Neural crest cell (in vitro differentiated cells): ENCODE results near the gene LBHD2. TPM values are rescaled to one million over a fixed set of nuclear protein-coding genes. Genes with fewer than 3 reads are reported as not detected.

Experiments
- DNase-seq: peaks from one replicate; pipeline ENCODE4 v3.0.0; 2021; ENCODE audit warnings: low read depth, mixed read lengths, low spot score
- H3K27ac Mint-ChIP-seq: one replicate; pipeline ENCODE4 v1.8.0; 2021; ENCODE audit warnings: mild to moderate bottlenecking, mixed read lengths; ENCODE audit not compliant: unreplicated experiment
- H3K27me3 Mint-ChIP-seq: 2 replicates; pipeline ENCODE4 v1.8.0; 2021; ENCODE audit warnings: low read depth, mild to moderate bottlenecking, mixed read lengths
- H3K36me3 Mint-ChIP-seq: 2 replicates; pipeline ENCODE4 v1.8.0; 2021; ENCODE audit warnings: low read depth, mild to moderate bottlenecking, mixed read lengths
- H3K4me1 Mint-ChIP-seq: 2 replicates; pipeline ENCODE4 v1.8.0; 2021; ENCODE audit warnings: mixed read lengths
- H3K4me3 Mint-ChIP-seq: one replicate; pipeline ENCODE4 v1.8.0; 2021; ENCODE audit warnings: mild to moderate bottlenecking, mixed read lengths
- H3K9me3 Mint-ChIP-seq: 2 replicates; pipeline ENCODE4 v1.8.0; 2021; ENCODE audit warnings: mixed read lengths
- total RNA-seq: library from RNA; stranded (reverse); gene quantifications from 2 replicates; pipeline ENCODE4 v1.2.1, GENCODE V29; 2021
- TF ChIP-seq, protein P1 (sequence below): fragments of 200-600 bp; sonication (generic); conservative IDR thresholded peaks from 2 replicates; pipeline ENCODE4 v1.5.0; 2021; ENCODE audit warnings: antibody characterized with exemption, mild to moderate bottlenecking

The LBHD2 gene
- total RNA-seq, 1 donor from 2014 or later = not detected

- TF ChIP-seq, protein P1, sequence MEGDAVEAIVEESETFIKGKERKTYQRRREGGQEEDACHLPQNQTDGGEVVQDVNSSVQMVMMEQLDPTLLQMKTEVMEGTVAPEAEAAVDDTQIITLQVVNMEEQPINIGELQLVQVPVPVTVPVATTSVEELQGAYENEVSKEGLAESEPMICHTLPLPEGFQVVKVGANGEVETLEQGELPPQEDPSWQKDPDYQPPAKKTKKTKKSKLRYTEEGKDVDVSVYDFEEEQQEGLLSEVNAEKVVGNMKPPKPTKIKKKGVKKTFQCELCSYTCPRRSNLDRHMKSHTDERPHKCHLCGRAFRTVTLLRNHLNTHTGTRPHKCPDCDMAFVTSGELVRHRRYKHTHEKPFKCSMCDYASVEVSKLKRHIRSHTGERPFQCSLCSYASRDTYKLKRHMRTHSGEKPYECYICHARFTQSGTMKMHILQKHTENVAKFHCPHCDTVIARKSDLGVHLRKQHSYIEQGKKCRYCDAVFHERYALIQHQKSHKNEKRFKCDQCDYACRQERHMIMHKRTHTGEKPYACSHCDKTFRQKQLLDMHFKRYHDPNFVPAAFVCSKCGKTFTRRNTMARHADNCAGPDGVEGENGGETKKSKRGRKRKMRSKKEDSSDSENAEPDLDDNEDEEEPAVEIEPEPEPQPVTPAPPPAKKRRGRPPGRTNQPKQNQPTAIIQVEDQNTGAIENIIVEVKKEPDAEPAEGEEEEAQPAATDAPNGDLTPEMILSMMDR = no peak
- Mint-ChIP-seq H3K4me1 (peaks cover 36% of the 10 kb centered on the region), H3K4me3 (peak within 1 kb of the TSS; percentile 90), H3K9me3 (no peaks in the 10 kb centered on the region), H3K27me3 (no peaks in the 10 kb centered on the region), H3K27ac (peak within 1 kb of the TSS; percentile 83), H3K36me3 (no peaks in the 10 kb centered on the region)
- peak; percentile 75 for DNase-seq
Measured at GRCh38 chr14:103057372-103058163, 26.4 kb upstream of the LBHD2 start, which contains the start of gene CDC42BPB. TSS of gene CDC42BPB (minus strand) at chr14:103057549. CDS start at chr14:103057173, 376 bp downstream.

GRCh38 chr14:103058164-103059055 is 25.6 kb upstream of the LBHD2 start:
- Mint-ChIP-seq H3K4me3 (peak overlapping the region; percentile 90), H3K36me3 (no peaks in the 10 kb centered on the region)
- DNase-seq = peak; percentile 23

DNA sequence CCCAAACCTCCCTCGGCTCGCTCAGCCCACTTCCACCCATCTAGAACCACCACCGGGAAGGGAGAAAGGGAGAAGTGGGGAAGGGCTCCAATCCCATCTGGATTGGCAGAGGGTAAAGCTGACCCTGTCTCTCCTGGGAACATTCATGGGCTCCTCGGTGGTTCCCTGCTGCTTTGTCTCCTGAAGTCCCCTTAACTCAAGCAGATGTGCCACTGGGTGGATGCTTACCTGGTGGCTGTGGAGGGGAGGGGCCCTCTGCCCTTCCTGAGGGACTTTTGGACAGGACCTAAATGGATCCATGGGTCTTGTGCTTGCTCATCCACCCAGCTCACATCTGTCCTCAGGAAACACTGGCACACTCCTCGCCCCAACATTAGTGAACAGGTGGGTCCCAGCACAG is 24.5 kb upstream of the LBHD2 start:
- H3K27ac Mint-ChIP-seq = no peak overlapping the region
- H3K4me3 Mint-ChIP-seq = peak overlapping the region; percentile 90
- TF ChIP-seq, protein P1 = no peak
- peaks cover 34% of the 10 kb centered on the region for H3K4me1 Mint-ChIP-seq
- no peak for DNase-seq
- H3K36me3 Mint-ChIP-seq = no peaks in the 10 kb centered on the region
- H3K27me3 Mint-ChIP-seq = no peaks in the 10 kb centered on the region
- H3K9me3 Mint-ChIP-seq = no peaks in the 10 kb centered on the region

More at GRCh38 chr14:103058164-103059055, 25.6 kb upstream of the LBHD2 start:
- H3K27me3 Mint-ChIP-seq = no peaks in the 10 kb centered on the region
- H3K4me1 Mint-ChIP-seq = peaks cover 36% of the 10 kb centered on the region
- H3K9me3 Mint-ChIP-seq = no peaks in the 10 kb centered on the region
- TF ChIP-seq, protein P1 = no peak
- H3K27ac Mint-ChIP-seq = peak overlapping the region; percentile 71

- Mint-ChIP-seq H3K4me3 (no peak overlapping the region), H3K27me3 (no peaks in the 10 kb centered on the region), H3K4me1 (peaks cover 17% of the 10 kb centered on the region), H3K36me3 (no peaks in the 10 kb centered on the region), H3K9me3 (no peaks in the 10 kb centered on the region), H3K27ac (no peak overlapping the region)
- DNase-seq = no peak
- TF ChIP-seq, protein P1 = no peak
Measured at GRCh38 chr14:103061482-103061976, 22.5 kb upstream of the LBHD2 start.

GRCh38 chr14:103064436-103064835 is 19.6 kb upstream of the LBHD2 start:
- no peaks in the 10 kb centered on the region for H3K27me3 Mint-ChIP-seq
- H3K9me3 Mint-ChIP-seq = no peaks in the 10 kb centered on the region
- H3K36me3 Mint-ChIP-seq = no peaks in the 10 kb centered on the region
- H3K4me3 Mint-ChIP-seq = no peak overlapping the region
- TF ChIP-seq, protein P1 = no peak
- H3K4me1 Mint-ChIP-seq = peaks cover 5% of the 10 kb centered on the region
- DNase-seq = no peak
- no peak overlapping the region for H3K27ac Mint-ChIP-seq
